MV-4-11 (cell line): ENCODE measurements around the gene CREG2.

Experiments used
- DNase-seq: peaks from one replicate; lab custom pipeline; 2025; lab: John Stamatoyannopoulos, UW

CREG2 gene

GRCh38 chr2:101408925-101409324 lies 21.6 kb upstream of the CREG2 start:
- DNase-seq, result no peak

- peak; percentile 62 for DNase-seq
Measured at GRCh38 chr2:101405351-101405899, 18.1 kb upstream of the CREG2 start.

GRCh38 chr2:101403745-101404144 lies 16.4 kb upstream of the CREG2 start:
- no peak for DNase-seq

GRCh38 chr2:101402630-101403029 lies 15.3 kb upstream of the CREG2 start:
- no peak for DNase-seq

- DNase-seq, result no peak
Measured at GRCh38 chr2:101401906-101402305, 14.6 kb upstream of the CREG2 start.

GRCh38 chr2:101401326-101401665 lies 14.0 kb upstream of the CREG2 start:
- DNase-seq, result no peak

GRCh38 chr2:101400506-101401325 lies 13.4 kb upstream of the CREG2 start:
- no peak for DNase-seq

- peak; percentile 35 for DNase-seq
Measured at GRCh38 chr2:101400048-101400447, 12.7 kb upstream of the CREG2 start.

GRCh38 chr2:101399021-101399799 lies 11.9 kb upstream of the CREG2 start:
- no peak for DNase-seq

GRCh38 chr2:101398116-101398821 lies 11.0 kb upstream of the CREG2 start:
- no peak for DNase-seq

GRCh38 chr2:101396316-101396717 lies 9.0 kb upstream of the CREG2 start:
- DNase-seq, result no peak

- DNase-seq, result no peak
Measured at GRCh38 chr2:101395545-101396315, 8.4 kb upstream of the CREG2 start.

GRCh38 chr2:101388232-101388631 lies 929 bp upstream of the CREG2 start:
- DNase-seq, result peak; percentile 20

GRCh38 chr2:101386599-101387150 lies 628 bp downstream of the CREG2 start:
- DNase-seq, result no peak

GRCh38 chr2:101383016-101383541 lies 4.2 kb downstream of the CREG2 start:
- no peak for DNase-seq

GRCh38 chr2:101382442-101382841 lies 4.9 kb downstream of the CREG2 start:
- DNase-seq, result no peak

GRCh38 chr2:101380376-101380775 lies 6.9 kb downstream of the CREG2 start:
- peak; percentile 89 for DNase-seq

GRCh38 chr2:101379091-101379490 lies 8.2 kb downstream of the CREG2 start:
- no peak for DNase-seq

GRCh38 chr2:101375653-101376052 lies 11.7 kb downstream of the CREG2 start:
- no peak for DNase-seq

- no peak for DNase-seq
Measured at GRCh38 chr2:101374821-101375561, 12.3 kb downstream of the CREG2 start.
